Endometrium (tissue), 2 donors: Measurements from ENCODE around the gene EPHA10.
"Not testable (repeated sequence)": the region's sequence is repeated elsewhere in the genome, so short reads cannot be mapped to it uniquely, and the experiment has no call there.

Experiments used
- FAIRE-seq: peaks from 2 replicates; lab custom pipeline; 2012; peaks lifted over from hg19 to GRCh38; lab: Jason Lieb, UNC
- donor health status: control.
- donor health status: control.

Gene EPHA10

DNA sequence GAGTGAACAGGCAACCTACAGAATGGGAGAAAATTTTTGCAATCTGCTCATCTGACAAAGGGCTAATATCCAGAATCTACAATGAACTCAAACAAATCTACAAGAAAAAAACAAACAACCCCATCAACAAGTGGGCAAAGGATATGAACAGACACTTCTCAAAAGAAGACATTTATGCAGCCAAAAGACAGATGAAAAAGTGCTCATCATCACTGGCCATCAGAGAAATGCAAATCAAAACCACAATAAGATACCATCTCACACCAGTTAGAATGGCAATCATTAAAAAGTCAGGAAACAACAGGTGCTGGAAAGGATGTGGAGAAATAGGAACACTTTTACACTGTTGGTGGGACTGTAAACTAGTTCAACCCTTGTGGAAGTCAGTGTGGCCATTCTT, 6.5 kb upstream of the EPHA10 start:
- not testable (repeated sequence) for FAIRE-seq

DNA sequence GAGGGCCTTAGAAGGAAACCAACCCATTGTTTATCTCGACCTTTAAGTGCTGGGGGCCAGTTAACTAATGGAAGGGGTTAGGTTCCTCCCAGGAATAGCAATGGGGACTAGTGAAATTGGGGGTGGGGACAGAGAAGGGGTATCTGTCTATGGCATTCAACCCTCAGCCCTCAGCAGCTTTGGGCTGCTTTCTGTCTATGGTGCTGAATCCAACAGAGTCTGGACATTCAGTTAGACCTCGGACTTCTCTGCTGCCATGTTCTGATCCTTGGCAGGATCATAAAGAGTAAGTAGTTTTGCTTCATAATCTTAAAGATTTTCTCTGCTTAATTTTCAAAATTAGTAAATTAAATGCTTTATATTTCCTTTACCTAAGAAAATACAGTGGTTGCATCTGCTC, 2.6 kb upstream of the EPHA10 start:
- FAIRE-seq, result no peak

DNA sequence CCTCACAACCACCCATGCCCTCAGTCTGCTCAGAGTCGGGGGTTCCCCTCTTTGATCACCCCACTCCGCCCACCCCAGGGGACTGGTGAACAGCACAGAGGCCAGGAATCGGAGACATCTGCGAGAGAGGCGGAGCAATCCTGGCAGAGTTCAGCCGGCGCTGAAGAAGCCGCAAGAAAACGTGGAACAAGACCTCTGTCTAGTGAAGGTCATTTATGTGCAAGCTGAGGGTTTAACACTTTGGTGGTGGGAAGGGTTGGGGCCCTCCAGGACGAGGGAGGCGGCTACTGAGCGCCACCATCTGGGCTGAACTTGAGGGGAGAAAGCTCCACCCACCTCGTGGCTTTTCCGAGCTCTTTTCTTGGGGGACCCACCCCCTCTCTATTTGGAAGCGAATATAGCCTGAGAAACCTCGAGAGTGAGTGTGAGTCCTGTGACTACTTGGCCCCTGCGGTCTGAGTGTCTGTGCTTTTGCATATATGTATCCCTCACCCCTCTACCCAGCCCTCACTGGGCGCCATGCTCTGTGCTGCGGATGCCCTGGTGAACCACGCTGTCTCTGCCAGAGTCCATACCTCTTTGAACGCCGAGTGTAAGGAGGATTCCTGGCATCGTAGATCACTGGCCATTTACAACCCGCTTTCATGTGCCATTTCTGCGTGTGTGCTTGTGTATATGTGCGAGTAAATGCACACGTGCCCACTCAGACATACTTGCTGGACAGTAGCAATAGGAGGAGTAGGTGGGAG, 1.2 kb upstream of the EPHA10 start:
- no peak for FAIRE-seq

DNA sequence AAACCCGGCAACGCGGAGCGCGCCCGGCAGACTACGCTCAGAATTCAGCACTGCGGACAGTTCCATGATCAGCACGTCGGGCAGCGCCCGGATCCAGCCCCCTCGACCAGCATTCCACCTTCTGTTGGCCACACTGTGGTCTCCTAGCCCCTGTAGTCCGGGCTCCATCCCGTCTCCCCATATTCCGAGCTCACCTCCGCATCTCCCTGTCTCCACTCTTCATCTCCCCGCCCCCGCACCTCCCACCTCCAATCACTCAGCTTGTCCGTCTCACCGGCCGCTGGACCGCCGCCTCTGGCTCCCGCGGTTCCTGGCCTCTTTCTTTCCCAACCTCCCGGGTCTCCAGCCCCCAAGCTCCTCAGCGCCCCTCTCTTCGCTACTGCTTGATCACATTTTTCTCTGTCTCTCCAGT, 500 bp downstream of the EPHA10 start:
- no peak for FAIRE-seq

DNA sequence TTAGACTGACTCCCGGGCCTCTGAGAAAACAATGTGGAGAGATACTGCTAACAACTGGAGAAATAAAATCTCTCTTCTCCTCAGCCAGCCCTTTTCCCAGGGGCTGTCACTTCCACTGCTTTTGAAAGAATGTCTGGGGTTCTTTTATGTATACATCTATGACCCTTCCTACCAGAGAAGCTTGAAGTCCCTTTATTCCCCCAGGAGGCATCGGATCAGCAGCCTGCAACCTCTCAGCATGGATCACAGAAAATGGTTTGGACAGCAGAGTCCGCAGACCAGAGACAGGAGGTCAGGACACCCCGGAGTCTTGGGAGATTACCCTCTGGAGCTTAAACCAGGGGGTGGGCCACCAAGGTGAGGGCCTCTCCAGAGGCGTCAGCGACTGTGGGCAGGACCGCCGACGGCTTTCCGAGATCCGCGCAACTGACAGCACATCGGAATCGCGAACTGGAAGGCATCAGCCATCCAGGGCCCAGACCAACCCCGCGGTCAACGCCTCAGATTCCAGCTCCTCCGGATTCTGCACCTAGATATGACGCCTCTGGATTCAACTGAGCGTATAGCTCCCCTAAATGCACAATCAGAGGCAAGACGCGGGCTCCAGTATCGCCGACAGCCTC, 1.0 kb downstream of the EPHA10 start:
- FAIRE-seq, result no peak

DNA sequence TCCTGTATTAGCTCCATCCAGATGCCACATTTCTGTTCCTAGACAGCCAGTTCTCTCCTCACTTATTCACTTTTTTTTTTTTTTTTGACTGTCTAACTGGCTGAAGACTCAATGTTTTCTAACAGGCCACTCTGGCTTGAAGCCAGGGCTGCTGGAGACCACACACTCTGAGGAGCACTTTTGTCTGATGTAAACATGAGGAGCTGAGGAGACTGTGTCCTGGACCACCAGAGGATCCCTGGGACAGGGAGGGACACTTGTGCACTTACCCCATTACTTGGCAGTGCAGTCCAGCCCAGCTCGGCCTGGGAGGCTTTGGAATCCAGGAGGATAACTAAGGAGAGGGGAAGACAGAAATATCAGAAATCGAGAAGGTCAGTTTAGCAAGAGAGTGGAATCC, 2.4 kb downstream of the EPHA10 start:
- no peak for FAIRE-seq

DNA sequence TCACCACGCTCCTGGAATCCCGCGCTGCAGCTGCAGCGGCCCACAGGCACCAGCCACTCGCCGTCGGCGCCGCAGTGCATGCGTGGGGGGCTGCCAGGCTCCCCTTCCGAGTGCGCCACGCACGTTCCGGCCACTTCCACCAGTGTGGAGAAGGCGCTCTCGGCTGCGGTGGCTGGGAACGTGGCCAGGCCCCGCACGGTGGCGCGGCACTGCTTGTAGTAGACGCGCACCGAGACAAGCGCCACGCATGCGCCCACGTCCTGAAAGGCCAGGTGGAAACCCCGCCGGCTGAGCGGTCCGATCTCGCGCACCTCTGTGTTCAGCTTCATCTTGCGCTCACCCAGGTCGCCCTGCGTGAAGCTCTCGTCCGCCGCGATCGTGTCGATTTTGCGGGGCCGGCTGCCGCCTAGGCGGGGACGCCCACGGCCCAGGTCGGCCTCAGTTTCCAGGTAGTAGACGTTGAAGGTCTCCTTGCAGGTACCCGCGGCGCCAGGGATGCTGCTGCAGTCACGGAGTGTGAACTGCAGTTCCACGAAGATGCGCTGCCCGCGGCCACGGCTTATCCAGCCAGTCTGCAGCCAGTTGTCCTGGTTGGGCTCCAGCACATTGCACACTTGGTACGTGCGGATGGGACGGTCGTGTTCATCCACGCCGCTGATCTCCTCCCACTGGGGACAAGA, 3.4 kb downstream of the EPHA10 start:
- no peak for FAIRE-seq

DNA sequence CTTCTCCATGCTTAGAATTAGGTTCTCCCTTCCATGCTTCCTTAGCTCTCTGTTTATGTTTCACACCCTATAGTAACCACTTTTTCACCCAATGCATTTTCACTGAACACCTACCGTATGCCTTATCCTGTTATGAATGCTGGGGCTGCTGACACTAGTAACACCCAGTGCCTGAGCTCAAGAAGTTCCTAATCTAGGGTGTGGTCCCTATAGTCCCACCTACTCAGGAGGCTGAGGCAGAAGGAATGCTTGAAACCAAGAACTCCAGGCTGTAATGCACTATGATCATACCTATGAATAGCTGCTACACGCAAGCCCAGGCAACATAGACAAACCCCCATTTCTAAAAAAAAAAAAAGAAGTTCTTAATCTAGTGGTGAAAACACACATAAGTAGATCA, 5.5 kb downstream of the EPHA10 start:
- no peak for FAIRE-seq

DNA sequence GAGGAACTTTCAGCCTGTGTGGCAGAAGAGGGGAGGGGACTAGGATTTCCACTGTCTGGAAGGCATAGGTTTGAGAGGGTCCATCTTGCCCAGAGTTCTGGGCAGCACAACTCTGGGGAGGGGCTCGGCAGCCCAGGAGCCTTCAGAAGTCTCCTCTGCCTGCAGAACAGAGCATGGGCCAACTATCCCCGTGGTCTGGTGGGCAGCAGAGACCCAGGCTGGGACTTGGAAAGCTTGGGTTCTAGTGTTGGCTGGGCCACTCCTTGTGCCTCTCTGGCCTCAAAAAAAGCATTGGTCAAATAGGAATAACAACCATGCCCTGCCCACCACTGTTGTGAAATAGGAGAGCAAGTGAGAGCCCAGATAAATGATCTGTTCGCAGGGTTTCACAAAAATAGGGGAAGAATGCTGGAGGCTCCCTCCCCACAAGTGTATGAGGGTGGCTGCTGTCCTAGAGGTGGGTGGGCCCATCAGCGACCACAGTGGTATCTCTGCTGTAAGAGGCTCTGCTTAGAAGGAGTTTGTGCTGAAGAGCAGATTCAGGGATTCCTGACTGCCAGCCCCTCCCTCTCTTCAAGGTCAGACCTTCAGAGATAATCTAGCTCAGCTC, 8.9 kb downstream of the EPHA10 start:
- no peak for FAIRE-seq

DNA sequence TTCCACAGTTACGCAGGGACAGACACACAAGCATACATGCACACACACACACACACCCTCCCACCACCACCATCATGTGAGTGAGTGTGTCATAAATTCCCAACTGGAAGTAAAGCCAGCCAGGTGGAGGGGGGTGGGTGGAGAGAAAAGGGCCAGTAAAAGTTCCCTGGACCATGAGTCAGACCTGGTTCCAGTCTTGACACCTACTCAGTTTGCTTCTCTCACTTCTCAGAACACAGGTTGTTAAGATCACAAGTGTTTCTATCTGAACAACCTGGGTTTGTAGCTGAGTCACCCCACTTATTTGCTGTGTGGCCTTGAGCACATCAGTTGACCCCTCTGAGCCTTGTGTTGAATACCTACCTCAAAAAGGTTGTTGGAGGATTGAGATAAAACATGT, 9.6 kb downstream of the EPHA10 start:
- no peak for FAIRE-seq

DNA sequence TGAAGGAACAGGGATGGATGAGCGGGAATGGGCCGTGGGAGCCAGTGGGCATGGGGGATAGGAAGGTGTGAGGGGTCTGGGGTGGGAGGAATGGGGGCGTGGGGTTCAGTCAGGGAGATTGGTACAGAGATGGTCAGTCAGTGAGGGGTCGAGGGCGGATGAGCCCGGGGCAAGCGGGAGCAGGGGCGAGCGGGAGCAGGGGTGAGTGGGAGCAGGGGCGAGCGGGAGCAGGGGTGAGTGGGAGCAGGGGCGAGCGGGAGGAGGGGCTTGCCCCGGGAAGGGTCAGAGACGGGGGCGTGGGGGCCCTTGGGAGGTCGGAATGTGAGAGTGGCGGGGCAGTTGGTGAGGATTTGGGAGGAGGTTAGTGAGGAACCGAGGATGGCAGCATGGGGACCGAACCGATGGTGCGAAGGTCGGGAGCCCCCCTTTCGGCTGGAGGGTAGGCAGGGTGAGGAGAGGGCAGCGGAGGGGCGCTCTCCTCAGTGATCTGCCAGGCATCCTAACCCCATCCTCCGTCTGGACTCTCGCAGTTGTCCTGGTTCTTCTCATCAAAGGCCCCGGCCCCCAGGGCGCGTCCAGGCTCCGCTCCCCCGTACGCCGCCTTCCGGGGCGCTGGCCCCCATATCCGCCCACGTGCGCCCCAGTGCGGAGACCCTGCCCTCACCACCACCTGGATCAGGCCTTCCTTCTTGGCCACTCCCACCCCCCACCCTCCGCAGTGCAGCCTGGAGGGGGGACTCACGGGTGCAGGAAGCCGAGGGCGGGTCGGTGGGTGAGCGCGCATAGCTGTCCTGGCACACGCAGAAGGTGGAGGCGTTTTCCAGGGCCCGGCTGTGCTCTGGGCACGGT, 11.2 kb downstream of the EPHA10 start:
- no peak for FAIRE-seq

DNA sequence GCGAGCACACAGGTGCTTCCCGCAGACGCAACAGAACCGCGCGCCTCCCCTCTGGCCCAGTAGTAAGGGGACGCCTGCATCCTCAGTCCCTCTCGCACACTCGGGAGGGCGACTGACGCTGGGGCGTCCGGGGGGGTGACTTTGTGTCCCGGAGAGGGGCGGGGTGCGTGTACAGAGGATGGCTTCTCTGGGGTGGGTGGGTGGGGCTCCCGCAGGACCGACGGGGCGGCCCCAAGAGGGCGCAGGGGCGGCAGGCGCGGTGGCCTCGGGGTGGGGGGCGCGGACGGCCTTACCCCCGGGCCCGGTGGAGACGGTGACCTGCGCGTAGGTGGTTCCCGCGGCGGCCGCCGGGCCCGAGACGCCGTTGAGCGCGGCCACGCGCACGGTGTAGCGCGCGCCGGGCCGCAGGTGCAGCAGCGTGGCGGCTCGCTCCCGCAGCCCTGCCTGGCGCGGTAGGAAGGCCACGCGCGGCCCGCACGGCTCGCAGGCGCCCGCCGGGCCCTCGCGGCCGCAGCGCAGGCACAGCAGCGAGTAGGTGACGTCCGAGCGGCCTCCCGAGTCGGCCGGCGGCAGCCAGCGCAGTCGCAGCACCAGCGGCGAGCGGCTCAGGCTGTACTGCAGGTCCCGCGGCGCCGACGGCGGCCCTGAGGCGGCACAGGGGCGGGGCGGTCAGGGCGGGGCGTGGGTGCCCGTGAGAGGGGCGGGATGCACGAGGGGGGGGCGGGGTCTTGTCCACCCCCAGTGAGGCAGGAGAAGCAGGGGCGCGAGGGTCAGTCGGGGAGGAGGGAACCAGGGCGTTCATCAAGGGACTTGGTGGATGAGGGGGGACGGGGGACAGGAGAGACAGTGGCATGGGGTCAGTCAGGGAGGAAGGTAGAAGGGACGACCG, 12.1 kb downstream of the EPHA10 start:
- FAIRE-seq, result no peak

DNA sequence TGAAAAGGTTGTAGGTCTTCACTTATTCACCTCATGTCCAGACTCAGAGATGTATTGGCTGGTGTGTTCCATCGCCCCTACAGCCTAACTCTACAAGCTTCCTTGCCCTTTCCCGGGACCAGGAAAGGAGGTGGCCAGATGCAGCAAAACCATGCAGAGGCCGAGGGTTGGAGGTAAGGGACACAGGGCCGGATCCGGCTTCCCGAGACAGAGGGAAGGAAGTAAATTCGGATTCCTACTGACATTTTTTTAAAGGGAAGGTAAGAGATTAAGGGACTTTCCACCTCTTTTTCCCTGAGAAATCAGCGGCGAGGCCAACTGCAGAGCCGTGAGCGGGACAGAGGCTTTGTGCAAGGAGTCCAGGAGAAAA, 12.7 kb downstream of the EPHA10 start:
- FAIRE-seq, result no peak

DNA sequence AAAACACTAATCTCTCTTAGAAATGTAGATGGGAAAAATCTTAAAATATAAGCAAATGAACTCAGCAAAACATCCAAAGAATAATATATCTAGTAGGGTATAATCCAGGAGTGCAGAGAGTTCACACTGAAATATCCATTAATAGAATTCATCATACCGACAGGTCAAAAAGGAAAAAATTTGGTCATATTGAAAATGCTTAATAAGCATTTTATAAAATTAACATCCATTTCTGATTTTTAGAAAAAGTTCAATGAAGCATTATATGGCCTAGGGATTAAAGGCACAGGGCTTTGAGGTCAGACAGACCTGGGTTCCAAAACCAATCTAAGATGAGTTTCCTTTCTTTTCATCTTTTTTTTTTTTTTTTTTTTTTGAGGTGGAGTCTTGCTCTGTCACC, 16.4 kb downstream of the EPHA10 start:
- no peak for FAIRE-seq

DNA sequence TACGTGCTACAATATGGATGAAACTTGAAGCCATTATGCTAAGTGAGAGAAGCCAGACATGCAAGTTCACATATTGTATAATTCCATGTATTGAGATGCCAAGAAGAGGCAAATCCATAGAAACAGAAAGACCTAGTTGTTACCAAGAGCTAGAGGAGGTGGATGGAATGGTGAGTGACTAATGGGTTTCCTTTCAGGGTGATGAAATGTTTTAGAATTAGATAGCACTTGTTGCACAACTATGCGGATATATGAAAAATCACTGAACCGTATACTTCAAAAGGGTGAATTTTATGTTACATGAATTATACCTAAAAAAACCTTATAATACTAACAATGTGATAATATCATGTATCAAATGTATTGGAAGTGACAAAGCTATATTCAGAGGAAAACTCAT, 18.1 kb downstream of the EPHA10 start:
- no peak for FAIRE-seq

DNA sequence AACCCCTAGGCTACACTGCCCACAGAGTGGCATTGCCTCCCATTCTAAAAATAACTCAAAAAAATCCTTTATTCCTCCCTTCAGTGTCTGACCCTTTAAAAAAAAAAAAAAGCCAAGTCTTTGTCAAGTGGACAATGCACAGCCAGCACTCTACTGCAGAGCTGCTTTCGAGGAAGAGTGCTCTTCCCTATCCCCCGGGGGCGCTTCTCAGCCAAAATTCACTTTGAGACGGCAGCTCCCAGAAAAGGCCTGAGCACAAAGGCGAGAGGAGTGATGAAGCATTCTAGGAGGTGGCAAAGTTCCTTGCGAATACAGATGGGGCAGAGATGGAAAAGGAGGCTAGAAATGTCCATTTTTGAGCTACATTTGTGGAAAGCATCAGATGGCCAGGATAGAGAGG, 23.3 kb downstream of the EPHA10 start:
- no peak for FAIRE-seq

DNA sequence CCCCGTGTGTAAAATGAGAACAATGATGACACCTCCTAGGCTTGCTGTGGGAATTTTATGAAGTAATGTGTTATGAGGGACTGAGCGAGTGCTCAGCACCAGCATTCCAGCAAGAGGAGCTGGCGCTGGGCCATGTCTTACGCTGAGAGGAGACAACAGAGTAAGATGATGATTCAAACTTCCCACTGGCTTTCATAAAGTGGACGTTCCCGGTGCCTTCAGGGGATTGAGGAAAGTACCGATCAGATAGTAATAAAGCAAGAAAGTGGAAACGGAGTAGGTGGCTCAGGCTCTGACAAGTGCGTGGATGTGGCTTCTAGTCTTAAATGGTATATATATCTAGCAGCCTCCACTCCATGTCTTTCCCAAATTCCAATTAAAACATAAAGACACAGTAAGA, 23.8 kb downstream of the EPHA10 start:
- FAIRE-seq, result no peak

DNA sequence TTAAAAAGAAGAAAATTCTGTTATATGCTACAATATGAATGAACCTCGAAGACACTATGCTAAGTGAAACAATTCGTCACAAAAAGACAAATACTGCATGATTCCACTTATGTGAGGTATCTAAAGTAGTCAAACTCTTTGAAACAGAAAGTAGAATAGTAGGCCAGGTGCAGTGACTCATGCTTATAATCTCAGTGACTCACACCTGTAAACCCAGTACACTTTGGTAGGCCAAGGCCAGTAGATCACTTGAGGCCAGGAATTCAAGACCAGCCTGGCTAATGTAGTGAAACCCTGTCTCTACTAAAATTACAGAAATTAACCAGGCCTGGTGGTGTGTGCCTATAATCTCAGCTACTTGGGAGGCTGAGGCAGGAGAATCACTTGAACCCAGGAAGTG, 25.7 kb downstream of the EPHA10 start:
- FAIRE-seq, result no peak

DNA sequence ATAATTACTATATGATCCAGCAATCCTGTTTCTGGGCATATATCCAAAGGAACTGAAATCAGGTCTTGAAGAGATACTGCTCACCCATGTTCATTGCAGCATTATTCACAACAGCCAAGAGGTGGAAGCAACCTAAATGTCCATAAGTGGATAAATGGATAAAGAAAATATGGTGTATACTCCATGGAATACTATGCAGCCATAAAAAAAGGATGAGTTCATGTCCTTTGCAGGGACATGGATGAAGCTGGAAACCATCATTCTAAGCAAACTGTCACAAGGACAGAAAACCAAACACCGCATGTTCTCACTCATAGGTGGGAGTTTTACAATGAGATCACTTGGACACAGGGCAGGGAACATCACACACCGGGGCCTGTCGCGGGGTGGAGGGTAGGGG, 26.3 kb downstream of the EPHA10 start:
- FAIRE-seq, result not testable (repeated sequence)

DNA sequence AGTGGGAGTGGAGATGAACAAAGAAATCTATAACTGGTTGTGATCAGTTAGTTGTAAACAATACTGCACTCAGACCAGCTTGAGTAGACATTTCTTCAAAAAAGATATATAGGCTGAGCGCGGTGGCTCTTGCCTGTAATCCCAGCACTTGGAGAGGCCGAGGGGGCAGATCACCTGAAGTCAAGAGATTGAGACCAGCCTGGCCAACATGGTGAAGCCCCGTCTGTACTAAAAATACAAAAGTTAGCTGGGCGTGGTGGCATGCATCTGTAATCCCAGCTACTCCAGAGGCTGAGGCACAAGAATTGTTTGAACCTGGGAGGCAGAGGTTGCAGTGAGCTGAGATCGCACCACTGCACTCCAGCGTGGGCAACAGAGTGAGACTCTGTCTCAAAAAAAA, 26.9 kb downstream of the EPHA10 start:
- FAIRE-seq, result not testable (repeated sequence)
